Measurements from ENCODE around the gene TBX21.

TBX21 gene

DNA sequence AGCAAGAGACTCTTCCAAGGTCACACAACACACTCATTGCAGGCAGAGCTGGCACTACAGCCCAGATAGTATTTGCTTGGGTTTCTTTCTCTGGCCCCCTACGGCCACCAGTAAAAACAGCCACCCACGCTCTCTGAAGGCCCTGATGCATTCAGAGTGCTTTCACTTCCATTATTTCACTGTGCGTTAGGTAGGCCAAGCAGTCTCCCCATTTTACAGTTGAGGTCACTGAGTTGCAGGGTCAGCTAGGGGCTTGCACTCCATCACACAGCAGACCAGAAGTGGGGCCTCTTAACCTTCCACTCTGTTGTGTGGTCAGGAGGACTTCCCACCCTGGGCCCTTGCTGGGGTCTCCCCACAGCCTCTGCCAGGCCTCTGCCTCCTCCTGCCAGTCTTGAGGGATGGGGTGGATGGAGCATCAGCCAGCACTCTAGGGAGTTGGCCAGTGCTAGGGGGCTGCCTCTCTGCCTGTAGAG lies 2.5 kb downstream of the TBX21 start:
- no peaks in the 10 kb centered on the region for H3K36me3 ChIP-seq (ENCODE audit: control insufficient read depth in 2 of 2, insufficient read depth in 1 of 2, low read length in 2 of 2)
- H3K4me3 ChIP-seq (ENCODE audit: low read depth, low read length): no peak overlapping the region
- H3K4me1 ChIP-seq (ENCODE audit: control insufficient read depth, insufficient read depth, low read length): no peaks in the 10 kb centered on the region; the same call in 1 of the 2 replicates
- H3K27ac ChIP-seq (ENCODE audit: extremely low read depth, low read depth, low read length): no peak overlapping the region
- ChIA-PET POLR2A (no interaction called here), CTCF (interaction anchor here (0.6 to 1.2 kb wide), 4 partner anchors 10 to 1798 kb away, joined by 3 to 4 read pairs (median 4); no protein-coding TSS in a partner anchor)
- TF ChIP-seq ZBTB1 (tag by site-specific recombination; IDR thresholded peaks at IDR 0.05) (no peak), YY2 (tag by site-specific recombination; IDR thresholded peaks at IDR 0.05) (no peak), ZNF211 (tag by site-specific recombination; IDR thresholded peaks at IDR 0.05; ENCODE audit: low read depth) (no peak), PRDM1 (tag by site-specific recombination; IDR thresholded peaks at IDR 0.05) (no peak), ZFHX2 (tag by site-specific recombination; conservative IDR thresholded peaks at IDR 0.05) (0 out of 2 replicates have a peak, but pooled peaks have one; percentile 14), EGR2 (tag by site-specific recombination; IDR thresholded peaks at IDR 0.05; ENCODE audit: low read depth) (0 out of 2 replicates have a peak, but pooled peaks have one; percentile 22)
- TF ChIP-seq, protein P1, sequence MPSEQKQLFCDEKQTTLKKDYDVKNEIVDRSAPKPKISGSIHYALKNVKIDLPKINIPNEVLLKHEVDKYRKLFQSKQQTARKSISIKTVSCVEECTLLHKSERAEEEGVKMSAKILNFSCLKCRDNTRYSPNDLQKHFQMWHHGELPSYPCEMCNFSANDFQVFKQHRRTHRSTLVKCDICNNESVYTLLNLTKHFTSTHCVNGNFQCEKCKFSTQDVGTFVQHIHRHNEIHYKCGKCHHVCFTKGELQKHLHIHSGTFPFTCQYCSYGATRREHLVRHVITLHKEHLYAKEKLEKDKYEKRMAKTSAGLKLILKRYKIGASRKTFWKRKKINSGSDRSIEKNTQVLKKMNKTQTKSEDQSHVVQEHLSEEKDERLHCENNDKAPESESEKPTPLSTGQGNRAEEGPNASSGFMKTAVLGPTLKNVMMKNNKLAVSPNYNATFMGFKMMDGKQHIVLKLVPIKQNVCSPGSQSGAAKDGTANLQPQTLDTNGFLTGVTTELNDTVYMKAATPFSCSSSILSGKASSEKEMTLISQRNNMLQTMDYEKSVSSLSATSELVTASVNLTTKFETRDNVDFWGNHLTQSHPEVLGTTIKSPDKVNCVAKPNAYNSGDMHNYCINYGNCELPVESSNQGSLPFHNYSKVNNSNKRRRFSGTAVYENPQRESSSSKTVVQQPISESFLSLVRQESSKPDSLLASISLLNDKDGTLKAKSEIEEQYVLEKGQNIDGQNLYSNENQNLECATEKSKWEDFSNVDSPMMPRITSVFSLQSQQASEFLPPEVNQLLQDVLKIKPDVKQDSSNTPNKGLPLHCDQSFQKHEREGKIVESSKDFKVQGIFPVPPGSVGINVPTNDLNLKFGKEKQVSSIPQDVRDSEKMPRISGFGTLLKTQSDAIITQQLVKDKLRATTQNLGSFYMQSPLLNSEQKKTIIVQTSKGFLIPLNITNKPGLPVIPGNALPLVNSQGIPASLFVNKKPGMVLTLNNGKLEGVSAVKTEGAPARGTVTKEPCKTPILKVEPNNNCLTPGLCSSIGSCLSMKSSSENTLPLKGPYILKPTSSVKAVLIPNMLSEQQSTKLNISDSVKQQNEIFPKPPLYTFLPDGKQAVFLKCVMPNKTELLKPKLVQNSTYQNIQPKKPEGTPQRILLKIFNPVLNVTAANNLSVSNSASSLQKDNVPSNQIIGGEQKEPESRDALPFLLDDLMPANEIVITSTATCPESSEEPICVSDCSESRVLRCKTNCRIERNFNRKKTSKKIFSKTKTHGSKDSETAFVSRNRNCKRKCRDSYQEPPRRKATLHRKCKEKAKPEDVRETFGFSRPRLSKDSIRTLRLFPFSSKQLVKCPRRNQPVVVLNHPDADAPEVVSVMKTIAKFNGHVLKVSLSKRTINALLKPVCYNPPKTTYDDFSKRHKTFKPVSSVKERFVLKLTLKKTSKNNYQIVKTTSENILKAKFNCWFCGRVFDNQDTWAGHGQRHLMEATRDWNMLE (tag by site-specific recombination; conservative IDR thresholded peaks at IDR 0.05; ENCODE audit: low read depth): no peak
- no peaks in the 10 kb centered on the region for H3K9me3 ChIP-seq (ENCODE audit: control insufficient read depth, insufficient read depth, low read depth, low read length)

DNA sequence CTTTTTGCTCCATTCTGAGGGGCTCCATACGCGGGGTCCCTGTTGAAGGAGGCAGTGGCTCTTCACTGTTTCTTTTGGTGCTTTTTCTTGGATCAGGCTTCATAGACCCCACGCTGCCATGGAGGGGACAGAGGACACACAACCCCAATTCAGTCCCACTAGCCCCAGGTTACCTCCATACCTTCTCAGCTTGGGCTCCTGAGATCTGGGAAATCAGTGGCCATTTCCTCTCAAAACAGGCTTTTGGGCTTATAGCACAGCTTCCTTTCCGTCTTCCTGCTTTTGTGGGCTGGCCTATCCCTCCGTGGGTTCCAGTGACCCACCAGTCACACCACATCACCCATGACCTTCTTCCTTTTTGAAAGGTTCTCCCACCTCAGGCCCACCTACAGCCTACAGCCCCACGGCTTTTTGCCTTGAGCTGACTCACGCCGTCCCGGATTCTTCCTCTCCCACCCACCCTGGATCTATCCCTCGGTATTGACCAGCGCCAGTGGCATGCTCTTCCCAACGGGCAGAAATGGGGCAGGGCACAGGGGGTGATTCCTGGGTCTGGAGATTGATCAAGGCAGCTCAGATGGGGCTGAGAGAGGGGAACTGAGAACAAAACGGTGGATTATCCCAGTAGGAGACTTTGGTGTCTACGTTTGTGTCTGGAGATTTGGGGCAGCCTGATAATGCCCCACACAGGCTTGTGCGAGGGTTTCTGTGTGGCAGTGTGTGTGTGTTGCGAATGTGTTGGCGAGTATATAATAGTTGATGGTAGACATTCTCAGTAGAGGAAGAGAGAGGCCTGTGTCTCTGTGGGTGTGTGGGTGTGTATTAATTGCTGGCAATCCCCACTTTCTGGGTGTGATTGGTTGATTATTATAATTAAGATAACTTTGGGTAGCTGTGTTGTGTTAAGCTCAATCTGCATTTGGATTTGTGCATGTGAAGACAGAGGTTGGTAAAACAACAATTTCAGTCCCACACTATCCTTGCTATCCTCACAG lies 3.8 kb downstream of the TBX21 start:
- ChIA-PET CTCF (interaction anchor here (0.7 to 1.2 kb wide), 5 partner anchors 11 to 1799 kb away, joined by 3 to 5 read pairs (median 3); no protein-coding TSS in a partner anchor), POLR2A (interaction anchor here (0.6 kb wide), 1 partner anchor 39 kb away, joined by 3 read pairs; no protein-coding TSS in a partner anchor)
- no peak overlapping the region for H3K4me3 ChIP-seq (ENCODE audit: low read depth, low read length)
- no peaks in the 10 kb centered on the region for H3K36me3 ChIP-seq (ENCODE audit: control insufficient read depth in 2 of 2, insufficient read depth in 1 of 2, low read length in 2 of 2)
- no peaks in the 10 kb centered on the region for H3K9me3 ChIP-seq (ENCODE audit: control insufficient read depth, insufficient read depth, low read depth, low read length)
- H3K4me1 ChIP-seq (ENCODE audit: control insufficient read depth, insufficient read depth, low read length): no peaks in the 10 kb centered on the region; the same call in 1 of the 2 replicates
- H3K27ac ChIP-seq (ENCODE audit: extremely low read depth, low read depth, low read length): no peak overlapping the region
- TF ChIP-seq ZBTB20 (tag by site-specific recombination; IDR thresholded peaks at IDR 0.05): no peak
- TF ChIP-seq EGR2 (tag by site-specific recombination; IDR thresholded peaks at IDR 0.05; ENCODE audit: low read depth): peak; percentile 85
- TF ChIP-seq ZNF48 (tag by site-specific recombination; IDR thresholded peaks at IDR 0.05): no peak
- TF ChIP-seq ZFHX2 (tag by site-specific recombination; conservative IDR thresholded peaks at IDR 0.05): peak; percentile 66
- TF ChIP-seq ZNF624 (tag by site-specific recombination; IDR thresholded peaks at IDR 0.05): no peak

- Histone ChIP-seq H3K27ac (ENCODE audit: extremely low read depth, low read depth, low read length) (no peak overlapping the region), H3K36me3 (ENCODE audit: control insufficient read depth in 2 of 2, insufficient read depth in 1 of 2, low read length in 2 of 2) (no peaks in the 10 kb centered on the region), H3K4me1 (ENCODE audit: control insufficient read depth, insufficient read depth, low read length) (no peaks in the 10 kb centered on the region; the same call in 1 of the 2 replicates), H3K9me3 (ENCODE audit: control insufficient read depth, insufficient read depth, low read depth, low read length) (no peaks in the 10 kb centered on the region), H3K4me3 (ENCODE audit: low read depth, low read length) (no peak overlapping the region)
- ChIA-PET CTCF (interaction anchor here (1.0 to 1.1 kb wide), 2 partner anchors 19 to 120 kb away, joined by 3 to 4 read pairs; no protein-coding TSS in a partner anchor), POLR2A (no interaction called here)
- TF ChIP-seq ZNF76 (tag by site-specific recombination; IDR thresholded peaks at IDR 0.05; ENCODE audit: borderline replicate concordance, low read depth) (no peak), ZBTB6 (tag by site-specific recombination; IDR thresholded peaks at IDR 0.05) (no peak), ZNF121 (tag by site-specific recombination; IDR thresholded peaks at IDR 0.05) (peak; percentile 87), ZBTB17 (tag by site-specific recombination; IDR thresholded peaks at IDR 0.05) (no peak), ZNF112 (tag by site-specific recombination; IDR thresholded peaks at IDR 0.05) (no peak)
These were observed 5.1 kb downstream of the TBX21 start for GRCh38 chr17:47738178-47738577.

Data from HEK293 (cell line).